WTC11 (cell line): Measurements from ENCODE around the gene HYOU1. TPM values are rescaled to one million over a fixed set of nuclear protein-coding genes. Genes with fewer than 3 reads are reported as not detected.
A peak's percentile ranks its signal among the peaks of the same experiment; 100 is the strongest.
"Not testable (repeated sequence)": the region's sequence is repeated elsewhere in the genome, so short reads cannot be mapped to it uniquely, and the experiment has no call there.

Experiments used
- ATAC-seq: fragments of 200-7000 bp; cut with Tn5 transposase; 2 replicates; pipeline ENCODE4 v1.10.0; 2021; ENCODE audit warnings: mild to moderate bottlenecking, moderate library complexity
- CTCF ChIA-PET: fragments of 300-600 bp; sonication (Branson Sonifier 250); formaldehyde crosslinking; loops from one replicate; lab custom pipeline; 2021; ENCODE audit warnings: antibody characterized with exemption; lab: Charles Lee
- POLR2A ChIA-PET: fragments of 350-600 bp; sonication (Branson Sonifier 250); formaldehyde crosslinking; loops from one replicate; lab custom pipeline; 2021; ENCODE audit warnings: antibody characterized with exemption; lab: Charles Lee
- DNase-seq: peaks from one replicate; pipeline ENCODE4 v3.0.0; 2021; ENCODE audit warnings: low spot score
- H3K27ac Mint-ChIP-seq: 2 replicates; pipeline ENCODE4 v1.8.0; 2021; ENCODE audit warnings: mixed read lengths
- H3K27me3 Mint-ChIP-seq: 2 replicates; pipeline ENCODE4 v1.8.0; 2021; ENCODE audit warnings: low read depth, mild to moderate bottlenecking, moderate library complexity, mixed read lengths
- H3K36me3 Mint-ChIP-seq: 2 replicates; pipeline ENCODE4 v1.8.0; 2021; ENCODE audit warnings: mixed read lengths
- H3K4me1 Mint-ChIP-seq: 2 replicates; pipeline ENCODE4 v1.8.0; 2022; ENCODE audit warnings: mixed read lengths
- H3K4me3 Mint-ChIP-seq: 2 replicates; pipeline ENCODE4 v1.8.0; 2021; ENCODE audit warnings: mild to moderate bottlenecking, moderate library complexity, mixed read lengths
- H3K9me3 Mint-ChIP-seq: 2 replicates; pipeline ENCODE4 v1.8.0; 2021; ENCODE audit warnings: mixed read lengths
- CBFB ChIP-seq: sonication (generic); formaldehyde crosslinking; IDR thresholded peaks from 2 replicates; pipeline ENCODE4 v1.8.1; 2022; ENCODE audit warnings: mild to moderate bottlenecking, low read depth, missing genetic modification reagents
- CREB1 ChIP-seq: sonication (generic); formaldehyde crosslinking; IDR thresholded peaks from 2 replicates; pipeline ENCODE4 v1.8.0; 2023; ENCODE audit warnings: mild to moderate bottlenecking, missing genetic modification reagents
- ETV6 ChIP-seq: sonication (generic); formaldehyde crosslinking; IDR thresholded peaks from 2 replicates; pipeline ENCODE4 v1.8.1; 2022; ENCODE audit warnings: mild to moderate bottlenecking, missing genetic modification reagents
- HMGA2 ChIP-seq: fragments of 250-450 bp; sonication (Bioruptor Pico); IDR thresholded peaks from 2 replicates; pipeline ENCODE4 v1.4.0; 2021; ENCODE audit warnings: mild to moderate bottlenecking, moderate library complexity
- JAZF1 ChIP-seq: fragments of 250-450 bp; sonication (Bioruptor Pico); IDR thresholded peaks from 2 replicates; pipeline ENCODE4 v1.9.0; 2021; ENCODE audit warnings: moderate library complexity, mild to moderate bottlenecking, inconsistent platforms
- KAT7 ChIP-seq: sonication (generic); formaldehyde crosslinking; IDR thresholded peaks from 2 replicates; pipeline ENCODE4 v1.8.1; 2023; ENCODE audit warnings: missing genetic modification reagents, mild to moderate bottlenecking, borderline replicate concordance
- NFYB ChIP-seq: sonication (generic); formaldehyde crosslinking; conservative IDR thresholded peaks from 2 replicates; pipeline ENCODE4 v1.8.0; 2022; ENCODE audit warnings: low read depth, missing genetic modification reagents
- NR1H2 ChIP-seq: sonication (generic); formaldehyde crosslinking; IDR thresholded peaks from 2 replicates; pipeline ENCODE4 v1.9.0; 2021; ENCODE audit warnings: mild to moderate bottlenecking, moderate library complexity, missing genetic modification reagents
- TCF7 ChIP-seq: sonication (generic); formaldehyde crosslinking; IDR thresholded peaks from 2 replicates; pipeline ENCODE4 v1.8.0; 2022; ENCODE audit warnings: mild to moderate bottlenecking, low read depth, missing genetic modification reagents, moderate library complexity
- TP53 ChIP-seq: sonication (generic); formaldehyde crosslinking; IDR thresholded peaks from 2 replicates; pipeline ENCODE4 v1.8.1; 2023; ENCODE audit warnings: mild to moderate bottlenecking, missing genetic modification reagents
- ZNF425 ChIP-seq: fragments of 250-450 bp; sonication (Bioruptor Pico); conservative IDR thresholded peaks from 2 replicates; pipeline ENCODE4 v1.9.0; 2021; ENCODE audit warnings: mild to moderate bottlenecking
- total RNA-seq: library from RNA; stranded (reverse); gene quantifications from 3 replicates; pipeline ENCODE4 v1.2.3, GENCODE V29; 2021
- TF ChIP-seq, protein P1 (sequence below): sonication (generic); formaldehyde crosslinking; IDR thresholded peaks from 2 replicates; pipeline ENCODE4 v1.8.1; 2023; ENCODE audit warnings: mild to moderate bottlenecking, missing genetic modification reagents, moderate library complexity
- TF ChIP-seq, protein P2 (sequence below): fragments of 200-600 bp; IDR thresholded peaks from 2 replicates; pipeline ENCODE4 v1.8.0; 2022; ENCODE audit warnings: antibody characterized with exemption
- TF ChIP-seq, protein P3 (sequence below): sonication (generic); formaldehyde crosslinking; IDR thresholded peaks from 2 replicates; pipeline ENCODE4 v1.8.0; 2022; ENCODE audit warnings: mild to moderate bottlenecking, missing genetic modification reagents

HYOU1 gene
- total RNA-seq, 1 experiment from 2014 or later, result 276 TPM

GRCh38 chr11:119067371-119068222 lies 10.6 kb upstream of the HYOU1 start, which contains the start of gene VPS11 (continued):
- TF ChIP-seq ZNF425 (CRISPR knock-in tag) (no peak), CREB1 (no peak), TCF7 (no peak)

DNA sequence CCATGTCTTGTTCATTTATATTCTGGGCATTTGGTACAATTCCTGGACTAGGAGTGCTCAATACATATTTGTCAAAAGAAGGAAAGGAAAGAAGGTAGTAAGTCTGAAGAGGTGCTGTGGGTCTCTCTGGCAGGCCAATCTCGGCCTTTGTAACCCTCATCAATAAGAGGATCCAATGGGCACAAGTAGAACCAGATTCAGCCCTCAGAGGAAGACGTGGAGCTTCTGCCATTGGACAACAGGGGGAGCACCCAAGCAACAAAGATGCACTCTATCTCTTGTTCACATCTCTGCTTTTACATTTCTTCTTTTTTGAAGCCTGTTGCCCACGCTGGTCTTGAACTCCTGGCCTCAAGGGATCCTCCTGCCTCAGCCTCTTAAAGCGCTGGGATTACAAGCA lies 8.4 kb upstream of the HYOU1 start:
- ATAC-seq (peak; percentile 66), DNase-seq (peak; percentile 32)
- POLR2A ChIA-PET, result no interaction called here
- TF ChIP-seq, protein P1, sequence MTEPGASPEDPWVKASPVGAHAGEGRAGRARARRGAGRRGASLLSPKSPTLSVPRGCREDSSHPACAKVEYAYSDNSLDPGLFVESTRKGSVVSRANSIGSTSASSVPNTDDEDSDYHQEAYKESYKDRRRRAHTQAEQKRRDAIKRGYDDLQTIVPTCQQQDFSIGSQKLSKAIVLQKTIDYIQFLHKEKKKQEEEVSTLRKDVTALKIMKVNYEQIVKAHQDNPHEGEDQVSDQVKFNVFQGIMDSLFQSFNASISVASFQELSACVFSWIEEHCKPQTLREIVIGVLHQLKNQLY (CRISPR knock-in tag), result no peak
- TF ChIP-seq TP53 (CRISPR knock-in tag) (no peak), KAT7 (CRISPR knock-in tag) (no peak), HMGA2 (CRISPR knock-in tag) (no peak)
- TF ChIP-seq, protein P2, sequence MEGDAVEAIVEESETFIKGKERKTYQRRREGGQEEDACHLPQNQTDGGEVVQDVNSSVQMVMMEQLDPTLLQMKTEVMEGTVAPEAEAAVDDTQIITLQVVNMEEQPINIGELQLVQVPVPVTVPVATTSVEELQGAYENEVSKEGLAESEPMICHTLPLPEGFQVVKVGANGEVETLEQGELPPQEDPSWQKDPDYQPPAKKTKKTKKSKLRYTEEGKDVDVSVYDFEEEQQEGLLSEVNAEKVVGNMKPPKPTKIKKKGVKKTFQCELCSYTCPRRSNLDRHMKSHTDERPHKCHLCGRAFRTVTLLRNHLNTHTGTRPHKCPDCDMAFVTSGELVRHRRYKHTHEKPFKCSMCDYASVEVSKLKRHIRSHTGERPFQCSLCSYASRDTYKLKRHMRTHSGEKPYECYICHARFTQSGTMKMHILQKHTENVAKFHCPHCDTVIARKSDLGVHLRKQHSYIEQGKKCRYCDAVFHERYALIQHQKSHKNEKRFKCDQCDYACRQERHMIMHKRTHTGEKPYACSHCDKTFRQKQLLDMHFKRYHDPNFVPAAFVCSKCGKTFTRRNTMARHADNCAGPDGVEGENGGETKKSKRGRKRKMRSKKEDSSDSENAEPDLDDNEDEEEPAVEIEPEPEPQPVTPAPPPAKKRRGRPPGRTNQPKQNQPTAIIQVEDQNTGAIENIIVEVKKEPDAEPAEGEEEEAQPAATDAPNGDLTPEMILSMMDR, result 0 out of 2 replicates have a peak, but pooled peaks have one; percentile 20
- Mint-ChIP-seq H3K27ac (no peak overlapping the region), H3K9me3 (no peaks in the 10 kb centered on the region), H3K27me3 (no peaks in the 10 kb centered on the region), H3K4me1 (peaks cover 10% of the 10 kb centered on the region), H3K4me3 (no peak overlapping the region), H3K36me3 (peaks cover 7% of the 10 kb centered on the region)
- CTCF ChIA-PET, result interaction anchor here (0.6 to 1.0 kb wide), 7 partner anchors 9 to 273 kb away, joined by 3 to 6 read pairs (median 5); partner anchors contain the start of genes HMBS, HYOU1 and TRAPPC4

- Mint-ChIP-seq H3K27ac (no peak overlapping the region), H3K9me3 (no peaks in the 10 kb centered on the region), H3K4me1 (peaks cover 11% of the 10 kb centered on the region), H3K36me3 (peaks cover 3% of the 10 kb centered on the region; the same call in 1 of the 2 replicates), H3K27me3 (no peaks in the 10 kb centered on the region), H3K4me3 (no peak overlapping the region)
- CTCF ChIA-PET, result no interaction called here
- TF ChIP-seq JAZF1, result no peak
- TF ChIP-seq NFYB, result no peak
- no peak for TF ChIP-seq ETV6 (CRISPR knock-in tag)
- POLR2A ChIA-PET, result no interaction called here
- ATAC-seq (no peak), DNase-seq (no peak)
Observed at GRCh38 chr11:119062779-119063178, 5.8 kb upstream of the HYOU1 start.

- no peaks in the 10 kb centered on the region for H3K9me3 Mint-ChIP-seq
- TF ChIP-seq CBFB (CRISPR knock-in tag) (no peak), NR1H2 (CRISPR knock-in tag) (no peak)
- TF ChIP-seq, protein P3, sequence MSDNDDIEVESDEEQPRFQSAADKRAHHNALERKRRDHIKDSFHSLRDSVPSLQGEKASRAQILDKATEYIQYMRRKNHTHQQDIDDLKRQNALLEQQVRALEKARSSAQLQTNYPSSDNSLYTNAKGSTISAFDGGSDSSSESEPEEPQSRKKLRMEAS (CRISPR knock-in tag), result no peak
- no peak overlapping the region for H3K27ac Mint-ChIP-seq
- no peak overlapping the region for H3K4me3 Mint-ChIP-seq
- peaks cover 9% of the 10 kb centered on the region for H3K4me1 Mint-ChIP-seq
- no peak for ATAC-seq
- ChIA-PET CTCF (interaction anchor here (0.6 kb wide), 1 partner anchor 92 kb away, joined by 3 read pairs; no protein-coding TSS in a partner anchor), POLR2A (interaction anchor here (0.6 kb wide), 1 partner anchor 288 kb away, joined by 3 read pairs; no protein-coding TSS in a partner anchor)
- no peaks in the 10 kb centered on the region for H3K27me3 Mint-ChIP-seq
- H3K36me3 Mint-ChIP-seq, result peaks cover 3% of the 10 kb centered on the region; the same call in 1 of the 2 replicates
- DNase-seq, result no peak
Observed at GRCh38 chr11:119061256-119061655, 4.3 kb upstream of the HYOU1 start.

GRCh38 chr11:119059128-119059527 lies 2.1 kb upstream of the HYOU1 start:
- POLR2A ChIA-PET, H3K27me3 Mint-ChIP-seq, H3K27ac Mint-ChIP-seq, ATAC-seq, CTCF ChIA-PET, H3K4me3 Mint-ChIP-seq, H3K9me3 Mint-ChIP-seq, DNase-seq: not testable (repeated sequence)
- Mint-ChIP-seq H3K36me3 (peaks cover 21% of the 10 kb centered on the region), H3K4me1 (peaks cover 17% of the 10 kb centered on the region)
